IMR-90 (cell line): ENCODE data around the gene TP63. TPM values are rescaled to one million over a fixed set of nuclear protein-coding genes. Genes with fewer than 3 reads are reported as not detected.

ENCODE experiments used
- ATAC-seq: fragments of 200-7000 bp; cut with Tn5 transposase; 2 replicates; pipeline ENCODE4 v1.9.1; 2020; ENCODE audit warnings: low read depth, mild to moderate bottlenecking, moderate library complexity
- BruUV-seq: library from RNA; stranded (reverse); fragments of 400-500 nt; replicated peaks from 2 replicates; lab custom pipeline; 2021; lab: Mats Ljungman, UMichigan
- CTCF ChIA-PET: fragments of 300-600 bp; formaldehyde crosslinking; extraction: SDS; loops from one replicate; lab custom pipeline; 2021; ENCODE audit warnings: antibody characterized with exemption; lab: Yijun Ruan, JAX
- POLR2A ChIA-PET: fragments of 300-600 bp; sonication (Branson Sonifier 250); formaldehyde crosslinking; loops from one replicate; lab custom pipeline; 2022; ENCODE audit warnings: antibody characterized with exemption; ENCODE audit not compliant: unreplicated experiment; lab: Charles Lee
- DNase-seq: peaks from one replicate; pipeline ENCODE4 v3.0.0; 2013
- H2AFZ ChIP-seq: replicated peaks from 2 replicates; pipeline ENCODE3; 2013; ENCODE audit warnings: low read length, mild to moderate bottlenecking; ENCODE audit not compliant: poor library complexity
- H2AK5ac ChIP-seq: 2 replicates; pipeline ENCODE4 v1.6.1; 2013; ENCODE audit warnings: low read depth, low read length, inconsistent platforms
- H2AK9ac ChIP-seq: replicated peaks from 2 replicates; pipeline ENCODE3; 2013; ENCODE audit warnings: mild to moderate bottlenecking, low read depth, low read length, moderate library complexity; ENCODE audit not compliant: poor library complexity
- H2BK120ac ChIP-seq: 2 replicates; pipeline ENCODE4 v1.6.1; 2013; ENCODE audit warnings: low read depth, low read length, inconsistent platforms
- H2BK15ac ChIP-seq: 3 replicates; pipeline ENCODE4 v1.6.1; 2013; ENCODE audit warnings: low read depth, low read length, inconsistent platforms
- H2BK20ac ChIP-seq: 2 replicates; pipeline ENCODE4 v1.6.1; 2013; ENCODE audit warnings: low read depth, mild to moderate bottlenecking, inconsistent platforms, low read length, moderate library complexity
- H2BK5ac ChIP-seq: 2 replicates; pipeline ENCODE4 v1.6.1; 2013; ENCODE audit warnings: mild to moderate bottlenecking, low read depth, low read length, inconsistent platforms; ENCODE audit not compliant: poor library complexity, severe bottlenecking
- H3K14ac ChIP-seq: replicated peaks from 2 replicates; pipeline ENCODE4 v1.6.1; 2013; ENCODE audit warnings: low read depth, low read length, inconsistent platforms
- H3K18ac ChIP-seq: 2 replicates; pipeline ENCODE4 v1.6.1; 2013; ENCODE audit warnings: low read depth, low read length, control low read depth
- H3K23ac ChIP-seq: 2 replicates; pipeline ENCODE4 v1.6.1; 2013; ENCODE audit warnings: low read depth, low read length, inconsistent platforms
- H3K27ac ChIP-seq: 2 replicates; pipeline ENCODE4 v1.5.1; 2013; ENCODE audit warnings: mild to moderate bottlenecking, control low read depth, low read length; ENCODE audit not compliant: insufficient read depth
- H3K27me3 ChIP-seq: 2 replicates; pipeline ENCODE4 v1.6.1; 2013; ENCODE audit warnings: low read length; ENCODE audit not compliant: control insufficient read depth, insufficient read depth
- H3K36me3 ChIP-seq: 2 replicates; pipeline ENCODE4 v1.6.1; 2013; ENCODE audit warnings: low read length, mixed read lengths; ENCODE audit not compliant: control insufficient read depth, insufficient read depth
- H3K4ac ChIP-seq: 2 replicates; pipeline ENCODE4 v1.6.1; 2013; ENCODE audit warnings: low read depth, low read length, inconsistent platforms
- H3K4me1 ChIP-seq: 2 replicates; pipeline ENCODE4 v1.6.1; 2013; ENCODE audit warnings: low read length, mixed read lengths; ENCODE audit not compliant: control insufficient read depth, insufficient read depth
- H3K4me2 ChIP-seq: 2 replicates; pipeline ENCODE4 v1.6.1; 2013; ENCODE audit warnings: low read depth, mild to moderate bottlenecking, control low read depth, low read length, moderate library complexity
- H3K4me3 ChIP-seq: 2 replicates; pipeline ENCODE4 v1.5.1; 2013; ENCODE audit warnings: low read depth, mild to moderate bottlenecking, control low read depth, low read length, moderate library complexity; ENCODE audit not compliant: insufficient read depth
- H3K56ac ChIP-seq: 2 replicates; pipeline ENCODE4 v1.6.1; 2013; ENCODE audit warnings: low read length, inconsistent platforms; ENCODE audit not compliant: insufficient read depth; ENCODE audit errors: extremely low read depth
- H3K79me1 ChIP-seq, 2 experiments: 2 replicates each; pipeline ENCODE4 v1.6.1; 2013; ENCODE audit warnings: low read length in 2 of 2, inconsistent platforms in 1 of 2, low read depth in 1 of 2
- H3K9ac ChIP-seq: 2 replicates; pipeline ENCODE4 v1.6.1; 2013; ENCODE audit warnings: low read depth, low read length, control low read depth
- H3K9me1 ChIP-seq: 2 replicates; pipeline ENCODE4 v1.6.1; 2013; ENCODE audit warnings: low read length, inconsistent platforms; ENCODE audit not compliant: insufficient read depth
- H3K9me3 ChIP-seq: 2 replicates; pipeline ENCODE4 v1.6.1; 2013; ENCODE audit warnings: low read length; ENCODE audit not compliant: control insufficient read depth, insufficient read depth
- H4K20me1 ChIP-seq: 2 replicates; pipeline ENCODE4 v1.6.1; 2013; ENCODE audit warnings: low read length, inconsistent platforms; ENCODE audit not compliant: insufficient read depth
- H4K5ac ChIP-seq: 2 replicates; pipeline ENCODE4 v1.6.1; 2013; ENCODE audit warnings: mild to moderate bottlenecking, low read depth, low read length, control low read depth
- H4K8ac ChIP-seq, 2 experiments: 2 replicates each; pipeline ENCODE4 v1.6.1; 2013; ENCODE audit warnings: low read depth in 2 of 2, low read length in 2 of 2, control low read depth in 1 of 2, inconsistent platforms in 1 of 2
- H4K91ac ChIP-seq: 2 replicates; pipeline ENCODE4 v1.6.1; 2013; ENCODE audit warnings: low read depth, low read length, inconsistent platforms; ENCODE audit not compliant: insufficient read depth
- BHLHE40 ChIP-seq: fragments of 150-350 bp; IDR thresholded peaks from 2 replicates; pipeline ENCODE4 v1.6.1; 2016; ENCODE audit warnings: mild to moderate bottlenecking, low read depth, low read length
- CEBPB ChIP-seq: IDR thresholded peaks from 2 replicates; pipeline ENCODE4 v1.6.1; 2012; ENCODE audit warnings: low read depth, low read length, improper control_type of control experiment
- CHD1 ChIP-seq: IDR thresholded peaks from 2 replicates; pipeline ENCODE4 v1.6.1; 2012; ENCODE audit warnings: low read depth, low read length, improper control_type of control experiment
- FOS ChIP-seq: fragments of 150-350 bp; IDR thresholded peaks from 2 replicates; pipeline ENCODE4 v1.6.1; 2016; ENCODE audit warnings: low read depth, low read length
- MAFK ChIP-seq: IDR thresholded peaks from 2 replicates; pipeline ENCODE4 v1.6.1; 2012; ENCODE audit warnings: low read depth, low read length, improper control_type of control experiment
- MAZ ChIP-seq: IDR thresholded peaks from 2 replicates; pipeline ENCODE4 v1.6.1; 2012; ENCODE audit warnings: low read depth, mild to moderate bottlenecking, low read length, improper control_type of control experiment, moderate library complexity, borderline replicate concordance
- MXI1 ChIP-seq: IDR thresholded peaks from 2 replicates; pipeline ENCODE4 v1.6.1; 2012; ENCODE audit warnings: low read depth, mild to moderate bottlenecking, low read length, moderate library complexity, borderline replicate concordance
- NFE2L2 ChIP-seq: fragments of 150-350 bp; IDR thresholded peaks from 2 replicates; pipeline ENCODE4 v1.6.1; 2016; ENCODE audit warnings: low read depth, mild to moderate bottlenecking, low read length
- POLR2A ChIP-seq: IDR thresholded peaks from 2 replicates; pipeline ENCODE4 v1.6.1; 2012; ENCODE audit warnings: mild to moderate bottlenecking, low read depth, low read length
- RAD21 ChIP-seq: IDR thresholded peaks from 2 replicates; pipeline ENCODE4 v1.6.1; 2012; ENCODE audit warnings: low read length, improper control_type of control experiment
- RCOR1 ChIP-seq: IDR thresholded peaks from 2 replicates; pipeline ENCODE4 v1.6.1; 2012; ENCODE audit warnings: mild to moderate bottlenecking, low read length, improper control_type of control experiment; ENCODE audit not compliant: insufficient replicate concordance
- RFX5 ChIP-seq: IDR thresholded peaks from 2 replicates; pipeline ENCODE4 v1.8.0; 2012; ENCODE audit warnings: low read depth, mild to moderate bottlenecking, low read length, moderate library complexity
- SMC3 ChIP-seq: fragments of 150-350 bp; IDR thresholded peaks from 2 replicates; pipeline ENCODE4 v1.6.1; 2016; ENCODE audit warnings: low read depth, mild to moderate bottlenecking, antibody characterized with exemption, low read length, moderate library complexity
- WGBS, 2 experiments: methylation state at CpG; one replicate each; pipeline versions ENCODE4 v1.1.5 to v1.1.7; 2013; ENCODE audit warnings: missing lambda C conversion rate in 2 of 2; ENCODE audit not compliant: insufficient read length in 1 of 2; ENCODE audit errors: extremely low coverage in 2 of 2; 5-methylcytosine and 5-hydroxymethylcytosine counted together
- dilution Hi-C: fragments of 300-500 bp; cut with HindIII; formaldehyde crosslinking; loops from one replicate; pipeline ENCODE4 v1.14.3; 2018; ENCODE audit warnings: low sequenced_read_pairs; ENCODE audit not compliant: unreplicated experiment
- in situ Hi-C: fragments of 300-500 bp; cut with MboI; formaldehyde crosslinking; loops from 3 replicates; pipeline ENCODE4 v1.14.3; 2019; ENCODE audit warnings: low sequenced_read_pairs, inconsistent platforms, mixed read lengths
- intact Hi-C: fragments of 100-400 bp; cut with micrococcal nuclease; formaldehyde crosslinking; loops from 2 replicates; pipeline ENCODE4 v1.10.0; 2022
- polyA plus RNA-seq, 3 experiments: library from polyadenylated mRNA; depleted of rRNA; stranded (reverse); fragments of >200 nt; gene quantifications; 2 replicates each; pipeline ENCODE4 v1.2.3, GENCODE V29; 2012; ENCODE audit warnings: low replicate concordance in 1 of 3
- total RNA-seq: library from RNA; depleted of rRNA; stranded (reverse); fragments of >200 nt; gene quantifications from 2 replicates; pipeline ENCODE4 v1.2.3, GENCODE V29; 2012
- TF ChIP-seq, protein P1 (sequence below): fragments of 150-350 bp; IDR thresholded peaks from 2 replicates; pipeline ENCODE4 v1.6.1; 2016; ENCODE audit warnings: low read depth, mild to moderate bottlenecking, low read length, moderate library complexity, borderline replicate concordance
- TF ChIP-seq, protein P2 (sequence below): conservative IDR thresholded peaks from 2 replicates; pipeline ENCODE4 v1.5.1; 2012; ENCODE audit warnings: mild to moderate bottlenecking, low read depth, low read length, improper control_type of control experiment
- TF ChIP-seq, protein P3 (sequence below): fragments of 150-350 bp; IDR thresholded peaks from 2 replicates; pipeline ENCODE4 v1.6.1; 2017; ENCODE audit warnings: mild to moderate bottlenecking, antibody characterized with exemption, low read length, low read depth

Gene TP63
- total and polyA plus RNA-seq, 2 of the 4 experiments (the other 2 are of a cell fraction) = not detected

DNA sequence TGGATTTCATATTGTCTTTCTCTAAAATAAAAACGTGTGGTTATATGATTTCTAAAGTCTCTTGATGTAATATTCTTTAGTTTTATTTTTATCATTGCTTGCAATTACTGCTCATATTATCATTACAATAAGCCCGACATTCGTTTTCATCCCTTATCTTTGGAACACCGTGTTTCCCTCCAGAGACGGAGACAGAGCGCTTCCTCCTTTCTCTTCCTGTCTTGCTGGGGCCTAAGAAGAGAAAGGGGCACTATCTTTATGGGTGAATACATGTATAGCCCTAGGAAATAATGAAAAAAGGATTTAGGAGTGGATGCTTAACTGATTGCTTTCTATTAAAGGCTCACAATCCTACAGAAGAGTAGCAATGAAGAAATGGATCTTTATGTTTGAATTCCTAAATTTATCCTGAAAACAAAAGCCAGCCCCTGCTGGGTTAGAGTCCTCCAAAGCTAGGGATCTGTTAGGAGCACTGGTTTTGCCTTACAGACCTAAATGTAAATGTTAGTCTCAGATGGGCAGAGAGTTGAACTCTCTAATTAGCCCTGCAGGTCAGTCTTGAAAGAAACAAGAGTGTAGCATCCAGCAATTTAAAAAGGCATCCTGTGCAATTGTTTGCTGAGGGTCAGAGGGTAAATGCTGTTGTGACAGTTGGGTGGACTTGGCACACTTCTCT, 145.1 kb downstream of the TP63 start:
- H2BK15ac ChIP-seq = no peak overlapping the region
- CTCF ChIA-PET = no interaction called here

More for the DNA sequence above, 145.1 kb downstream of the TP63 start:
- ATAC-seq (no peak), DNase-seq (no peak)
- no peak overlapping the region for H2AK5ac ChIP-seq
- H3K27ac ChIP-seq = no peak overlapping the region
- TF ChIP-seq, protein P1, sequence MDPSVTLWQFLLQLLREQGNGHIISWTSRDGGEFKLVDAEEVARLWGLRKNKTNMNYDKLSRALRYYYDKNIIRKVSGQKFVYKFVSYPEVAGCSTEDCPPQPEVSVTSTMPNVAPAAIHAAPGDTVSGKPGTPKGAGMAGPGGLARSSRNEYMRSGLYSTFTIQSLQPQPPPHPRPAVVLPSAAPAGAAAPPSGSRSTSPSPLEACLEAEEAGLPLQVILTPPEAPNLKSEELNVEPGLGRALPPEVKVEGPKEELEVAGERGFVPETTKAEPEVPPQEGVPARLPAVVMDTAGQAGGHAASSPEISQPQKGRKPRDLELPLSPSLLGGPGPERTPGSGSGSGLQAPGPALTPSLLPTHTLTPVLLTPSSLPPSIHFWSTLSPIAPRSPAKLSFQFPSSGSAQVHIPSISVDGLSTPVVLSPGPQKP = no peak
- TF ChIP-seq NFE2L2 (no peak), SMC3 (no peak), RFX5 (no peak), CHD1 (no peak), FOS (no peak), RAD21 (no peak), CEBPB (no peak), BHLHE40 (no peak), RCOR1 (no peak), MAFK (no peak), POLR2A (no peak), MXI1 (no peak), MAZ (no peak)
- TF ChIP-seq, protein P2, sequence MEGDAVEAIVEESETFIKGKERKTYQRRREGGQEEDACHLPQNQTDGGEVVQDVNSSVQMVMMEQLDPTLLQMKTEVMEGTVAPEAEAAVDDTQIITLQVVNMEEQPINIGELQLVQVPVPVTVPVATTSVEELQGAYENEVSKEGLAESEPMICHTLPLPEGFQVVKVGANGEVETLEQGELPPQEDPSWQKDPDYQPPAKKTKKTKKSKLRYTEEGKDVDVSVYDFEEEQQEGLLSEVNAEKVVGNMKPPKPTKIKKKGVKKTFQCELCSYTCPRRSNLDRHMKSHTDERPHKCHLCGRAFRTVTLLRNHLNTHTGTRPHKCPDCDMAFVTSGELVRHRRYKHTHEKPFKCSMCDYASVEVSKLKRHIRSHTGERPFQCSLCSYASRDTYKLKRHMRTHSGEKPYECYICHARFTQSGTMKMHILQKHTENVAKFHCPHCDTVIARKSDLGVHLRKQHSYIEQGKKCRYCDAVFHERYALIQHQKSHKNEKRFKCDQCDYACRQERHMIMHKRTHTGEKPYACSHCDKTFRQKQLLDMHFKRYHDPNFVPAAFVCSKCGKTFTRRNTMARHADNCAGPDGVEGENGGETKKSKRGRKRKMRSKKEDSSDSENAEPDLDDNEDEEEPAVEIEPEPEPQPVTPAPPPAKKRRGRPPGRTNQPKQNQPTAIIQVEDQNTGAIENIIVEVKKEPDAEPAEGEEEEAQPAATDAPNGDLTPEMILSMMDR = no peak
- TF ChIP-seq, protein P3, sequence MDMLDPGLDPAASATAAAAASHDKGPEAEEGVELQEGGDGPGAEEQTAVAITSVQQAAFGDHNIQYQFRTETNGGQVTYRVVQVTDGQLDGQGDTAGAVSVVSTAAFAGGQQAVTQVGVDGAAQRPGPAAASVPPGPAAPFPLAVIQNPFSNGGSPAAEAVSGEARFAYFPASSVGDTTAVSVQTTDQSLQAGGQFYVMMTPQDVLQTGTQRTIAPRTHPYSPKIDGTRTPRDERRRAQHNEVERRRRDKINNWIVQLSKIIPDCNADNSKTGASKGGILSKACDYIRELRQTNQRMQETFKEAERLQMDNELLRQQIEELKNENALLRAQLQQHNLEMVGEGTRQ = no peak
- WGBS, 2 experiments = no CpG with 5 or more reads among the region's 6 CpGs
- no peak overlapping the region for H2BK20ac ChIP-seq
- H3K4me2 ChIP-seq = no peak overlapping the region
- H3K27me3 ChIP-seq = peaks cover 2% of the 10 kb centered on the region; the same call in 1 of the 2 replicates
- H3K79me1 ChIP-seq = no peaks in the 10 kb centered on the region
- no peak overlapping the region for H3K56ac ChIP-seq
- BruUV-seq = no TSS peak
- no peaks in the 10 kb centered on the region for H4K20me1 ChIP-seq
- H3K4ac ChIP-seq = no peak overlapping the region
- dilution Hi-C loops = no loop called here
- no peak overlapping the region for H4K8ac ChIP-seq
- no peak overlapping the region for H4K5ac ChIP-seq
- H3K4me1 ChIP-seq = peaks cover 2% of the 10 kb centered on the region
- H3K36me3 ChIP-seq = no peaks in the 10 kb centered on the region
- H2AFZ ChIP-seq = no peak overlapping the region
- intact Hi-C loops = loop anchor here (10.0 kb wide), 1 partner anchor 111 kb away; no protein-coding TSS in a partner anchor
- in situ Hi-C loops = no loop called here
- no peak overlapping the region for H3K4me3 ChIP-seq
- no peak overlapping the region for H2BK120ac ChIP-seq
- POLR2A ChIA-PET = no interaction called here
- H3K14ac ChIP-seq = no peak overlapping the region
- H3K23ac ChIP-seq = no peak overlapping the region
- H3K9ac ChIP-seq = no peak overlapping the region
- H3K18ac ChIP-seq = no peak overlapping the region
- H4K91ac ChIP-seq = no peak overlapping the region
- no peak overlapping the region for H2AK9ac ChIP-seq
- no peaks in the 10 kb centered on the region for H3K9me3 ChIP-seq
- no peak overlapping the region for H2BK5ac ChIP-seq
- no peaks in the 10 kb centered on the region for H3K9me1 ChIP-seq
